ENCODE measurements around the gene GDPD4.

DNA sequence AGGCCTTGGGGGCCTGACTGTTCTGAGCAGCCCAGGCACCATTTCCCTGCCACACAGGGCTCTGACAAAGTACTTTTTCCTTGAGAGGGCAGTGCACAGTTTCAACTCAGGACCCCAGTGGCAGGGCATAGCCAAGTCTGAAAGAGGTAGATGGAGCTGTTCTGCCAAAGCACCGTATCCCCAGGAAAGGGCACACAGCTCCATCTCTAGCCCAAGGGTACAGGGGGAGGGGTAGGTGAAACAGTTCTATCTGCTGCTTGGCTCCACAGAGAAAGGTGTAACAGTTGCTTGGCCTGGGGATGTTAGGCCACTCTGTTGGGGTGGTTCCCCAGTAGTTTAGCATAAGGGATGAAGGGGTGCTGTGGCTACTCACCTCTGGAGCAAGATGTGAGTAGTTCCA, 47.8 kb downstream of the GDPD4 start:
- no peak for TF ChIP-seq EP300 (IDR thresholded peaks at IDR 0.05; ENCODE audit: low read depth)
- no peak for TF ChIP-seq POLR2A (IDR thresholded peaks at IDR 0.05)
- no peak for TF ChIP-seq CTCF (IDR thresholded peaks at IDR 0.05)

Measured in transverse colon (tissue), 3 donors.